ENCODE data around the gene NCOA4. TPM values are rescaled to one million over a fixed set of nuclear protein-coding genes. Genes with fewer than 3 reads are reported as not detected.
"Not testable (repeated sequence)": the region's sequence is repeated elsewhere in the genome, so short reads cannot be mapped to it uniquely, and the experiment has no call there.

NCOA4 gene
- total and polyA plus RNA-seq, 5 experiments from 2014 or later, result 90.0 to 162 (median 153) TPM

GRCh38 chr10:45997557-45997956 is 32.9 kb downstream of the NCOA4 start:
- no peak for ATAC-seq
- peaks cover 7 to 71% (median 32%) of the 10 kb centered on the region in 3 donors for H3K36me3 Mint-ChIP-seq
- POLR2A ChIA-PET, result no interaction called here

GRCh38 chr10:45985590-45985989 is 44.8 kb downstream of the NCOA4 start:
- ATAC-seq, H3K9me3 Mint-ChIP-seq, DNase-seq, H3K4me3 Mint-ChIP-seq, H3K27me3 Mint-ChIP-seq, POLR2A ChIA-PET, H3K4me1 Mint-ChIP-seq: not testable (repeated sequence)
- Mint-ChIP-seq H3K27ac (peak overlapping the region in 1 of 10 donors; percentile 66), H3K36me3 (peaks cover 0 to 58% (median 4%) of the 10 kb centered on the region in 3 donors)

More at GRCh38 chr10:45997557-45997956, 32.9 kb downstream of the NCOA4 start:
- peaks cover 0 to 5% (median 2%) of the 10 kb centered on the region in 4 donors for H3K4me1 Mint-ChIP-seq
- no peaks in the 10 kb centered on the region for H3K27me3 Mint-ChIP-seq
- no peak for DNase-seq
- H3K9me3 Mint-ChIP-seq, result peaks cover 0 to 9% (median 0%) of the 10 kb centered on the region in 9 donors
- H3K27ac Mint-ChIP-seq, result peak overlapping the region in 8 of 10 donors; percentile 18 to 82 (median 37)
- no peak overlapping the region for H3K4me3 Mint-ChIP-seq

- H3K9me3 Mint-ChIP-seq, result not testable (repeated sequence)
These were observed 46.0 kb downstream of the NCOA4 start for GRCh38 chr10:45984473-45984872.

GRCh38 chr10:45983538-45984186 is 46.8 kb downstream of the NCOA4 start:
- H3K4me1 Mint-ChIP-seq, H3K27me3 Mint-ChIP-seq, POLR2A ChIA-PET, H3K9me3 Mint-ChIP-seq, H3K4me3 Mint-ChIP-seq: not testable (repeated sequence)
- peak overlapping the region in 1 of 10 donors; percentile 8 for H3K27ac Mint-ChIP-seq
- peaks cover 0 to 51% (median 2%) of the 10 kb centered on the region in 3 donors for H3K36me3 Mint-ChIP-seq
- peak; percentile 66 to 81 for ATAC-seq
- peak in 8 of 10 donors; percentile 19 to 56 (median 40) for DNase-seq

More at GRCh38 chr10:45984473-45984872, 46.0 kb downstream of the NCOA4 start:
- H3K27me3 Mint-ChIP-seq, H3K4me3 Mint-ChIP-seq, H3K4me1 Mint-ChIP-seq, ATAC-seq, DNase-seq, POLR2A ChIA-PET, H3K27ac Mint-ChIP-seq: not testable (repeated sequence)
- peaks cover 0 to 52% (median 3%) of the 10 kb centered on the region in 3 donors for H3K36me3 Mint-ChIP-seq

- H3K4me3 Mint-ChIP-seq, POLR2A ChIA-PET, DNase-seq, H3K9me3 Mint-ChIP-seq, H3K27me3 Mint-ChIP-seq, H3K4me1 Mint-ChIP-seq, ATAC-seq, H3K27ac Mint-ChIP-seq: not testable (repeated sequence)
- peaks cover 0 to 46% (median 2%) of the 10 kb centered on the region in 3 donors for H3K36me3 Mint-ChIP-seq
These were observed 49.1 kb downstream of the NCOA4 start for GRCh38 chr10:45981367-45981766.

GRCh38 chr10:45978554-45978953 is 51.9 kb downstream of the NCOA4 start:
- H3K27ac Mint-ChIP-seq, DNase-seq, ATAC-seq, H3K9me3 Mint-ChIP-seq, H3K4me3 Mint-ChIP-seq, H3K27me3 Mint-ChIP-seq, POLR2A ChIA-PET: not testable (repeated sequence)
- H3K36me3 Mint-ChIP-seq, result peaks cover 0 to 41% (median 0%) of the 10 kb centered on the region in 3 donors
- peaks cover 8 to 17% (median 13%) of the 10 kb centered on the region in 4 donors for H3K4me1 Mint-ChIP-seq

GRCh38 chr10:45974041-45974440 is 56.4 kb downstream of the NCOA4 start:
- peaks cover 0 to 28% (median 3%) of the 10 kb centered on the region in 3 donors for H3K36me3 Mint-ChIP-seq
- peak overlapping the region in 9 of 10 donors; percentile 18 to 100 (median 99) for H3K4me3 Mint-ChIP-seq
- peaks cover 19 to 48% (median 38%) of the 10 kb centered on the region in 4 donors for H3K4me1 Mint-ChIP-seq
- DNase-seq, H3K27me3 Mint-ChIP-seq, POLR2A ChIA-PET, ATAC-seq, H3K9me3 Mint-ChIP-seq: not testable (repeated sequence)
- H3K27ac Mint-ChIP-seq, result peak overlapping the region in 6 of 10 donors; percentile 1 to 77 (median 50)

GRCh38 chr10:45972813-45973169 is 57.6 kb downstream of the NCOA4 start:
- H3K27me3 Mint-ChIP-seq, DNase-seq, H3K9me3 Mint-ChIP-seq, ATAC-seq, POLR2A ChIA-PET: not testable (repeated sequence)
- peak overlapping the region; percentile 97 to 100 (median 99) for H3K4me3 Mint-ChIP-seq
- H3K36me3 Mint-ChIP-seq, result peaks cover 0 to 24% (median 3%) of the 10 kb centered on the region in 3 donors
- peaks cover 22 to 53% (median 44%) of the 10 kb centered on the region in 4 donors for H3K4me1 Mint-ChIP-seq
- peak overlapping the region; percentile 91 to 98 (median 96) for H3K27ac Mint-ChIP-seq

GRCh38 chr10:45972106-45972812 is 58.2 kb downstream of the NCOA4 start, which contains the start of gene TIMM23:
Gene TIMM23 (plus strand): TSS chr10:45972489. CDS start chr10:45972625, 136 bp downstream.
- peaks cover 0 to 20% (median 3%) of the 10 kb centered on the region in 3 donors for H3K36me3 Mint-ChIP-seq
- H3K4me1 Mint-ChIP-seq, result peaks cover 22 to 53% (median 45%) of the 10 kb centered on the region in 4 donors
- peak; percentile 86 to 88 for ATAC-seq
- H3K27me3 Mint-ChIP-seq, H3K9me3 Mint-ChIP-seq, POLR2A ChIA-PET: not testable (repeated sequence)
- peak within 1 kb of the TSS; percentile 97 to 100 (median 99) for H3K4me3 Mint-ChIP-seq
- DNase-seq, result peak; percentile 80 to 92 (median 86)
- peak within 1 kb of the TSS; percentile 91 to 98 (median 96) for H3K27ac Mint-ChIP-seq

GRCh38 chr10:45971742-45972105 is 58.7 kb downstream of the NCOA4 start:
- H3K9me3 Mint-ChIP-seq, DNase-seq, H3K27me3 Mint-ChIP-seq, POLR2A ChIA-PET: not testable (repeated sequence)
- ATAC-seq, result peak; percentile 52 to 57
- Mint-ChIP-seq H3K4me3 (peak overlapping the region; percentile 97 to 100 (median 99)), H3K36me3 (peaks cover 0 to 17% (median 3%) of the 10 kb centered on the region in 3 donors), H3K27ac (peak overlapping the region; percentile 60 to 98 (median 94)), H3K4me1 (peaks cover 25 to 56% (median 49%) of the 10 kb centered on the region in 4 donors)

- DNase-seq, H3K9me3 Mint-ChIP-seq, POLR2A ChIA-PET, ATAC-seq, H3K27me3 Mint-ChIP-seq: not testable (repeated sequence)
- H3K4me1 Mint-ChIP-seq, result peaks cover 27 to 57% (median 54%) of the 10 kb centered on the region in 4 donors
- peak overlapping the region; percentile 97 to 100 (median 99) for H3K4me3 Mint-ChIP-seq
- peaks cover 0 to 15% (median 3%) of the 10 kb centered on the region in 3 donors for H3K36me3 Mint-ChIP-seq
- peak overlapping the region in 3 of 10 donors; percentile 93 to 97 (median 97) for H3K27ac Mint-ChIP-seq
These were observed 59.4 kb downstream of the NCOA4 start for GRCh38 chr10:45971019-45971418.

- ATAC-seq, H3K9me3 Mint-ChIP-seq, POLR2A ChIA-PET, H3K4me3 Mint-ChIP-seq, H3K27ac Mint-ChIP-seq, H3K27me3 Mint-ChIP-seq, DNase-seq: not testable (repeated sequence)
- H3K36me3 Mint-ChIP-seq, result peaks cover 0 to 30% (median 0%) of the 10 kb centered on the region in 3 donors
- peaks cover 5 to 11% (median 8%) of the 10 kb centered on the region in 4 donors for H3K4me1 Mint-ChIP-seq
These were observed 67.6 kb downstream of the NCOA4 start for GRCh38 chr10:45962686-45963452.

Measured in naive thymus-derived CD8-positive, alpha-beta T cell (primary cell).